Ovary (tissue), 9 donors: ENCODE measurements around the gene IPO9. TPM values are rescaled to one million over a fixed set of nuclear protein-coding genes. Genes with fewer than 3 reads are reported as not detected.

Experiments
- DNase-seq, 5 donors: peaks; one replicate each; pipeline ENCODE4 v3.0.0-alpha.2; 2019 to 2020
- H3K27ac ChIP-seq, 2 donors: fragments of 200-600 bp; one replicate each; pipeline versions ENCODE4 v1.5.1 to v1.8.0; 2019 to 2022
- H3K27me3 ChIP-seq: fragments of 200-600 bp; one replicate; pipeline ENCODE4 v1.8.0; 2022
- H3K36me3 ChIP-seq: fragments of 200-600 bp; sonication (generic); one replicate; pipeline ENCODE4 v1.5.1; 2019
- H3K4me1 ChIP-seq: one replicate; pipeline ENCODE4 v1.8.1; 2013; ENCODE audit warnings: mild to moderate bottlenecking, moderate library complexity; ENCODE audit not compliant: insufficient read depth
- H3K4me3 ChIP-seq: fragments of 200-600 bp; sonication (generic); one replicate; pipeline ENCODE4 v1.5.1; 2017
- H3K9me3 ChIP-seq, 2 donors: fragments of 200-600 bp in 1 of 2; sonication (generic) in 1 of 2; one replicate each; pipeline versions ENCODE4 v1.5.1 to v1.8.1; 2013 to 2019; ENCODE audit warnings: mild to moderate bottlenecking in 1 of 2, moderate library complexity in 1 of 2
- EP300 ChIP-seq: sonication (generic); formaldehyde crosslinking; IDR thresholded peaks from one replicate; pipeline ENCODE4 v1.6.1; 2017; ENCODE audit warnings: antibody characterized with exemption
- POLR2A ChIP-seq: fragments of 450-650 bp; IDR thresholded peaks from one replicate; pipeline ENCODE4 v1.6.1; 2017; ENCODE audit warnings: antibody characterized with exemption, mild to moderate bottlenecking, moderate library complexity
- WGBS, 3 donors: extraction: QIAGEN DNeasy Blood & Tissue Kit in 1 of 3; methylation state at CpG; one replicate each; pipeline versions ENCODE4 v1.1.5 to v1.1.7; 2013 to 2017; 5-methylcytosine and 5-hydroxymethylcytosine counted together
- intact Hi-C, 4 donors: fragments of 100-400 bp; cut with DNase I; formaldehyde crosslinking; loops; one replicate each; pipeline versions ENCODE4 v1.11.0 to v1.15.1; 2022 to 2023
- polyA plus RNA-seq, 2 donors: library from polyadenylated mRNA; stranded (reverse); fragments of 200-250 nt in 1 of 2; fragments of 350-450 nt in 1 of 2; fragmentation: Illumina TruSeq in 1 of 2; extraction: RNeasy Lipid Tissue Mini Kit (QIAGEN cat#74804) in 1 of 2; gene quantifications; one replicate each; pipeline ENCODE4 v1.2.3, GENCODE V29; 2013 to 2014
- total RNA-seq, 7 donors: library from RNA; depleted of rRNA in 2 of 7; stranded (reverse); fragments of >200 nt in 2 of 7; fragmentation: NEBNext Ultra II Directional in 3 of 7; extraction: Animal tissue kit (Norgen Biotek cat#: 25700) in 3 of 7; gene quantifications; one replicate each; pipeline versions ENCODE4 v1.1.0 to v1.2.4, GENCODE V29; 2016 to 2023
- TF ChIP-seq, protein P1 (sequence below), 3 donors: fragments of 450-650 bp in 2 of 3; fragments of 200-600 bp in 1 of 3; IDR thresholded peaks; one replicate each; pipeline versions ENCODE4 v1.5.1 to v1.8.0; 2016 to 2022; ENCODE audit warnings: antibody characterized with exemption in 3 of 3, mild to moderate bottlenecking in 1 of 3
- donor health status: DM: no; HTN: no; CAD: no; lungs with moderate emphysema.
- donor health status: DM: no; HTN: no; CAD: no.
- donor health status: Bipolar disorder and iron deficiency.
- donor health status: DM: yes; HTN: yes; CAD: no.
- donor health status: DM: no; HTN: no; CAD: no.
- donor health status: DM: yes; HTN: yes; CAD: no.

The IPO9 gene
- total and polyA plus RNA-seq, 9 donors, result 12.9 to 43.8 (median 39.4) TPM

DNA sequence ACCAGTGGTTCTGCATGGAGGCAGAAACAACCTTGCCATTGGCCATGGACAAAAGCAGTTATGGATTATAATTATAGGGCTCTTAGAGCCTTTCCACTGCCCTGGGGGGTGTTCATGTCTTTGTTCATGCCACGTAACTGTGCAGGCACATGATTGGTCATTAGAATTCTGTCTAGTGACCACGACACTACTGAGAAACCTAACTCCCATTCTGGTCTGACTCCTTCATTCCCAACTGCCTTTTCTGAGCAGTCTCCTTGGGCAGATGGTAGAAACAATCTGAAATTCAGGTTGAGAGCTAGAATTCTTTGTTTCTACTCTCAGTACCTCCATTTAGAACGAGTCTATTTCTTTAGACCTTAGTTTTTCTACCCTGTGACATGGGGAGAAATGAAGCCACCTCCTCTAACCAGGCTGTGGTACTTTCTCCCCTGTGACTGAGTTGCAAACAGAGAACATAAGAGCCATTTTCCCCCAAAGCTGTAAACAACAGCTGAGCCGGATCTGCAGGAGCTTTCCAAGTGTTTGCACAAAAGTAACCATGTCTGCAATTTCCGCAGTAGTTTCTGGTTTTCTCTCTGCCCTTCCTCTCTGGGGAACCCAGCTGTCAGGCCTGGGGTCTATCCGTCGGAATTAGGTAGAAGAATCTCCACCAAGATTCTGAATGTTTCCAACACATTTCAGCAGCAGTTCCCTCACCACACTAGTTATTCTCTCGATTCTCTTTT is 37.7 kb upstream of the IPO9 start:
- intact Hi-C loops, result loop anchor here (2.0 to 10.0 kb wide), 6 partner anchors 82 to 256 kb away; partner anchors contain the start of gene NAV1 (in 2 of the 4)
- no peak overlapping the region for H3K4me3 ChIP-seq
- H3K9me3 ChIP-seq, result no peaks in the 10 kb centered on the region
- H3K27ac ChIP-seq, result peak overlapping the region in 1 of 2 donors; percentile 13
- TF ChIP-seq POLR2A (no peak), EP300 (no peak)
- TF ChIP-seq, protein P1, sequence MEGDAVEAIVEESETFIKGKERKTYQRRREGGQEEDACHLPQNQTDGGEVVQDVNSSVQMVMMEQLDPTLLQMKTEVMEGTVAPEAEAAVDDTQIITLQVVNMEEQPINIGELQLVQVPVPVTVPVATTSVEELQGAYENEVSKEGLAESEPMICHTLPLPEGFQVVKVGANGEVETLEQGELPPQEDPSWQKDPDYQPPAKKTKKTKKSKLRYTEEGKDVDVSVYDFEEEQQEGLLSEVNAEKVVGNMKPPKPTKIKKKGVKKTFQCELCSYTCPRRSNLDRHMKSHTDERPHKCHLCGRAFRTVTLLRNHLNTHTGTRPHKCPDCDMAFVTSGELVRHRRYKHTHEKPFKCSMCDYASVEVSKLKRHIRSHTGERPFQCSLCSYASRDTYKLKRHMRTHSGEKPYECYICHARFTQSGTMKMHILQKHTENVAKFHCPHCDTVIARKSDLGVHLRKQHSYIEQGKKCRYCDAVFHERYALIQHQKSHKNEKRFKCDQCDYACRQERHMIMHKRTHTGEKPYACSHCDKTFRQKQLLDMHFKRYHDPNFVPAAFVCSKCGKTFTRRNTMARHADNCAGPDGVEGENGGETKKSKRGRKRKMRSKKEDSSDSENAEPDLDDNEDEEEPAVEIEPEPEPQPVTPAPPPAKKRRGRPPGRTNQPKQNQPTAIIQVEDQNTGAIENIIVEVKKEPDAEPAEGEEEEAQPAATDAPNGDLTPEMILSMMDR (IDR thresholded peaks at IDR 0.05), result no peak
- WGBS, 3 donors, result 30 to 39% (median 32%) methylated on average over 8 of the region's 8 CpGs
- peaks cover 11% of the 10 kb centered on the region for H3K4me1 ChIP-seq
- H3K36me3 ChIP-seq, result no peaks in the 10 kb centered on the region
- no peak for DNase-seq
- no peaks in the 10 kb centered on the region for H3K27me3 ChIP-seq

DNA sequence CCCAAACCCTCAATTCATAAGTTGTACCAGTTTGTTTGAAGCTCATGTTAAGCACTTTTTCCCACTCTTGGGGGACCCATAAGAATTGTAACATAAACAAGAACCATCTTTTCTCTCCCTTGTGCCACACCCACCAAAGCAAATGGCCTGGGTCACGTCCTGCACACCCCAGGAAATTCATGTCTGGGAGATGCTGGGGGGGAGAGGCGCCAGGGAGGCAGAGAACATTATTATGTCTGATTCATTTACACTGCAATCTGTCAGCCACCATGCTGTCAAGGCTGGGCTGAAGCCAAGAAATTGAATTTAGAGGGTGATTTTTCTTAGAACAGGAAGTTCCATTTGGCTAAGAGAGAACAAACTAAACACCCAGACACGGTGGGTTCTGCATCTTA is 37.2 kb upstream of the IPO9 start:
- 16 to 31% (median 20%) methylated on average over 3 of the region's 3 CpGs for WGBS, 3 donors
- peaks cover 11% of the 10 kb centered on the region for H3K4me1 ChIP-seq
- no peak overlapping the region for H3K4me3 ChIP-seq
- no peaks in the 10 kb centered on the region for H3K9me3 ChIP-seq
- H3K27ac ChIP-seq, result peak overlapping the region; percentile 13 to 45
- H3K27me3 ChIP-seq, result no peaks in the 10 kb centered on the region
- intact Hi-C loops, result loop anchor here (2.0 to 10.0 kb wide), 7 partner anchors 83 to 257 kb away; partner anchors contain the start of gene NAV1 (in 2 of the 4)
- peak in 4 of 5 donors; percentile 20 to 50 (median 44) for DNase-seq
- no peaks in the 10 kb centered on the region for H3K36me3 ChIP-seq
- TF ChIP-seq POLR2A (no peak), EP300 (no peak)
- TF ChIP-seq, protein P1 (IDR thresholded peaks at IDR 0.05), result no peak

DNA sequence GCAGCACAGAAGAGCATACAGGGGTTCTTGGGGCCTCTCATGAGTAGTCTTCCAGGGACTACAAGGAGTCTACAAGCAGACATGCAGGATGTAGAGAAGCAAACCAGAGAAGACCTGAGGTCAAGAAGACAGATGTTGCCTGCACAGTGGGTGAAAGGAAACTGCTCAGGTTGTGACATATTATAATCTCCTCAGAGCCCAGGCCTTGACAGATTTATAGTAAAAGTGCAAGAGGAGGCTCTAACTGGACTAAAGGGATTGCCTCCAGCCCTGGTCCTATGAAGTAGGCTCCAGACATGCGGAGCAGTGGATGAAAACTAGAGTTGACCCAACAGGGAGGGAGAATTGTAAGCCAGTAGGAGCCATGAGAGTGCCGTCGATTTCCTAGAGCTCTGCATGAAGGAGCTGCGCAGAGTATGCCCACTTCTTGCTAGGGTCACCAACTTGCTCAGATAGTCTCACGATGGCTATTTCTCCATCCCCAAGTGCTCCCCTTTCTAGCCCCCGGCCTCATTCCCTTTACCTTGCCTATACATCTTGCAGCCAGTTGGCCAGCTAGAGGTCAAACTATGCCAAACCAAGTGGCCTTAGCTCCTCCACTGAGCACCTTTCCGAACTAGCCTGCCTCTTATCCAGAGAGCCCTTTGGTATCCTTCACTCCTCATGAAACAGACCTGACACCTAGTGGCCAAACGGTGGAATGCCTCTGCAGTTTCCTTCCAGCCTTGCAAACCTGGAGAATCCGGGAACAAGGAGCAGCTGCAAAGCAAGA is 36.2 kb upstream of the IPO9 start:
- 48 to 52% (median 49%) methylated on average over 9 of the region's 9 CpGs for WGBS, 3 donors
- DNase-seq, result peak; percentile 62 to 84 (median 77)
- H3K27ac ChIP-seq, result peak overlapping the region in 1 of 2 donors; percentile 45
- H3K36me3 ChIP-seq, result no peaks in the 10 kb centered on the region
- H3K4me3 ChIP-seq, result no peak overlapping the region
- no peaks in the 10 kb centered on the region for H3K9me3 ChIP-seq
- intact Hi-C loops, result loop anchor here in 3 of 4 donors (1.0 to 10.0 kb wide), 8 partner anchors 83 to 258 kb away; partner anchors contain the start of gene NAV1 (in 2 of the 3)
- no peak for TF ChIP-seq EP300
- no peak for TF ChIP-seq POLR2A
- TF ChIP-seq, protein P1 (IDR thresholded peaks at IDR 0.05), result peak; percentile 69 to 97 (median 96)
- H3K4me1 ChIP-seq, result peaks cover 11% of the 10 kb centered on the region
- H3K27me3 ChIP-seq, result no peaks in the 10 kb centered on the region

DNA sequence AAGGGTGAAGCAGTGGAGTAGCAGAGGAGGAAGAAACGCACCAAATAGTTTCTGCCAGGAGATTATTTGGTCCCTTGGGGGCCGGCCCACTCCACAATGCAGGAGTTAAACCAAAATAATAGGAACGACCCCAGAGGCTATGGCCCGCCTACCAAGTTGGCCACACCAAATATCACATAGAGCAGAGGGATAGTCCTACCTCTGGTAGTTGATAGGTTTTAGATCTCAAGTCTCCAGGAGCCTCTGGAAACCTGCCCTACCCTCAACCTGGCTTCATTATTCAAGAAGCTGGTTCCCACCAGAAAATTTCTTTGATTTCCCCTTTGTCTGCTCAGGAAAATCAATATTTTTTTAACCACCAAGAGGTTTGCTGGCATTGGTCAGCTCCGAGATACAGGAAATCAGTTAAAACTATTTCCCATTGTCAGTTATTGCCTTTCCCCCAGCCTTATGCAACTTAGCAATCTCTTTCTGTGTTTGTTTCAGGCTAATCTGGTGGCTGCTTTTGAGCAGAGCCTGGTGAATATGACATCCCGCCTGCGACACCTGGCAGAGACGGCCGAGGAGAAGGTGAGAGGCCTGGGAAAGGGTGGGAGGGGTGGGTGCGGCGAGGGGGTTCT is 35.5 kb upstream of the IPO9 start:
- H3K4me1 ChIP-seq, result peaks cover 11% of the 10 kb centered on the region
- no peaks in the 10 kb centered on the region for H3K9me3 ChIP-seq
- WGBS, 3 donors, result 71 to 74% (median 72%) methylated on average over 11 of the region's 11 CpGs
- no peaks in the 10 kb centered on the region for H3K36me3 ChIP-seq
- no peak overlapping the region for H3K27ac ChIP-seq
- no peak overlapping the region for H3K4me3 ChIP-seq
- intact Hi-C loops, result loop anchor here in 3 of 4 donors (1.0 to 10.0 kb wide), 8 partner anchors 84 to 259 kb away; partner anchors contain the start of gene NAV1 (in 2 of the 3)
- no peaks in the 10 kb centered on the region for H3K27me3 ChIP-seq
- no peak for TF ChIP-seq EP300
- TF ChIP-seq, protein P1 (IDR thresholded peaks at IDR 0.05), result peak in 1 of 3 donors; percentile 12
- DNase-seq, result no peak
